ENCODE results near the gene FHIT. TPM values are rescaled to one million over a fixed set of nuclear protein-coding genes. Genes with fewer than 3 reads are reported as not detected.

Gene FHIT
- total RNA-seq, 1 donor from 2014 or later, result 1.3 TPM

GRCh38 chr3:59779260-59779659 lies 1472.0 kb downstream of the FHIT start:
- no peak for DNase-seq (ENCODE audit: low read depth, low spot score)

GRCh38 chr3:59777667-59778077 lies 1473.6 kb downstream of the FHIT start:
- no peak for DNase-seq (ENCODE audit: low read depth, low spot score)

- DNase-seq (ENCODE audit: low read depth, low spot score), result no peak
These were observed 1474.2 kb downstream of the FHIT start for GRCh38 chr3:59777066-59777465.

- DNase-seq (ENCODE audit: low read depth, low spot score), result no peak
These were observed 1475.4 kb downstream of the FHIT start for GRCh38 chr3:59775761-59776325.

- no peak for DNase-seq (ENCODE audit: low read depth, low spot score)
These were observed 1476.1 kb downstream of the FHIT start for GRCh38 chr3:59775106-59775505.

GRCh38 chr3:59774634-59775033 lies 1476.6 kb downstream of the FHIT start:
- no peak for DNase-seq (ENCODE audit: low read depth, low spot score)

DNA sequence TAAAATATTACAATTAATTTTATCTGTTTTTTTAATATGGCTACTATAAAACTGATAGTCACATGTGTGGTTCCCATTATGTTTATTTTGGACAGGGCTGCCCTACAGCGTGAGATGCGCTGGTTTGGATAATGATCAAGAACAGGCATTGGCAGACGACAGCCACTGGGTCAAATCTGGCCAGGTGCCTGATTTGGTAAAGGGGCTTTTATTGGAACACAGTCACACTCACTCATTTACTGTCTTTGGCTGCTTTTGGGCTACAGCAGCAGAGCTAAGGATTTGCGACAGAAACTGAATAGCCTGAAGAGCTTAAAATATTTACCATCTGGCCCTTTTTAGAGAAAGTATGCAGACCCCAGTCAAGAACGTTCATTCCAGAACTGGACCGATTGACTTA lies 1477.3 kb downstream of the FHIT start:
- no peak for DNase-seq (ENCODE audit: low read depth, low spot score)

GRCh38 chr3:59772416-59773408 lies 1478.5 kb downstream of the FHIT start:
- DNase-seq (ENCODE audit: low read depth, low spot score), result no peak

DNA sequence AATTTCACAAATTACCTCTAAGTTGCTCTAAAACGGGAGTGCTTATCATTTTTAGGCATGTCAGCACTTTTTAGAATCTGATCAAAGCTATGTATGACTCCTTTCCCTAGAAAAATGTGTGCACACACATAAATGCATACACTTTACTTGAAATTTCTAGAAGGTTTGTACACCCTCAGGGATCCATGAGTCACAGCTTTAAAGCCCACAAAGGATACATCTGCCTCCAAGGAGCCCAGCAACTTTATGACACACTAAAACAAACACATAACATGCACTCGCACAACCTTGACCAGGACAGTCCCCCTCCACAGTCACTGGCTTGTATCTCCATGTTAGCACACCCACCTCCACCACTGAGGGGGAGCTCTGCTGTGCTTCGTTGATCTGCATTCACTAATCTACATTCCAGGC lies 1479.5 kb downstream of the FHIT start:
- no peak for DNase-seq (ENCODE audit: low read depth, low spot score)

DNA sequence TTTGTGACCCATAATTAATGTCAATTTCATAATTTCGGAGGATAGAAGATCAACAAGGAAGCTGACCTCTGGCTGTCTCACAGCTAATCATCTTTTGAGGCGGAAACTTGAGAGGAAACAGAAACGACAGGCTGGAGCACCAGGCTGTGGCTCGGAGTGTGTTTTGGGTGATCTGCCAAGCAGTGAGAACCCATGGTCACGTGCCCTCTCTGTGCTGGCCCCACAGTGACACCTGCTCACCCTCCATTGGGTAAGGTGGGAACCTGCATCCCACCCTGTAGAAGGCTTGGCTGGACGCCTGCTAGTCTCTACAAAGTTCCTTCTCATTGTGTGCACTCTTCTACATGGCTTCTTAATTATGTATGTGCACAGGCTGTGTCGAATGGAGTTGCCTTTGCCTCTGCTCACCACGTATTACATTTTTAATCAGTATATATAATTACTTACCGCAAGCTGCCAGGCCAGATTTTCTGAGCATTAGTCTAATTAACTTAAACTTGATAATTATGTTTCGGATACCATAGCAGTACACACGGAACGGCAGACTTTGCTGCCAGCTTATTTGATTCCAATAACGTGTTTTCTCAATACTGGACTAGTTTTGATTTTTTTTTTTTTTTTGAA lies 1482.0 kb downstream of the FHIT start:
- no peak for DNase-seq (ENCODE audit: low read depth, low spot score)

DNA sequence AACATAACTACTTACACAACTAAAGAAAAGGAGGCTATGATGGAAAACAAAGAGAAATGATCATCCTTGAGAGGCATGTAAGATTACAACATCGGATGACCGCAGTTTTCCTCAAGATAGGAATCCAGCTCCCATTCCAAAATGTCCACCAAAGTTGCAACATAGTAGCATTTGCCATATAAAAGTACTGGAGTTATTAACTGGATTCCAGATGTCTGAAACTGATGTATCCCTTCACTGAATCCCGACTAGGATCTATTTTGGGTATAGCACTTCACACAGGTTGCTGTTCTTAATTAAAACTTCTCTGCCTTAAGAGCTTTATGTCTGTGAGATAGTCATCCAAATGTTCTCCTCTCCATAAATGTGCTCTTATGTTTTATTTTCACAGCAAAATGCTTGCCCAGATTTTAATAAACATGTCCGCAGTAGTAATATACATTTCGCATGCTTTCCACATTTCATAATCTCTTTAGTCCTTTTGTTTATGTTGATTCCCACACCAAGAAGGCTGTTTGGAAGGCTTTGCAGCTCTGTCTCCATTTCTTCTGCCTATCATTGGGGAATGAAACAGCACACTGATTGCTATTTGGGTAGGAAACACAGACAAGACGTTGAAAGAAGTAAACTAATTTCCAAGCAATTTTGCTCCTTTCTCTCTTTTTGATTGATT lies 1484.9 kb downstream of the FHIT start:
- no peak for DNase-seq (ENCODE audit: low read depth, low spot score)

DNA sequence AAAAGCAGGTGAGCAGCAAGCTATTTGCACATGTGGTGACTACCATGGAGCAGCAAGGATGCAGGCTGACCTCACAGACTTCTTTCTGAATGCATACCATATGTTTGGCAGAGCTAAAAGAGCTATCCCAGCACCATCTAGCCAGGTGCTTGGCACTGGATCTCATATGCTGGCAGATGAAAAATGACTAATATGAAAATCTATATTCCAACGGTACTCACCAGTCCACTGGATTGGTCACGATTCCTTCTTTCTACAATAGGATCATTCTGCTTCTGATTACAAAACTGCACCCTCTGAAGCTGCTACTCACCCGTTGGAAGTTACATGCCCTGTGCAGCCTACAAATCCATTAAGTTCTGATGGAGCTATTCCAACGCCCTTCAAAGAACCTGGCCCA lies 1487.1 kb downstream of the FHIT start:
- no peak for DNase-seq (ENCODE audit: low read depth, low spot score)

DNA sequence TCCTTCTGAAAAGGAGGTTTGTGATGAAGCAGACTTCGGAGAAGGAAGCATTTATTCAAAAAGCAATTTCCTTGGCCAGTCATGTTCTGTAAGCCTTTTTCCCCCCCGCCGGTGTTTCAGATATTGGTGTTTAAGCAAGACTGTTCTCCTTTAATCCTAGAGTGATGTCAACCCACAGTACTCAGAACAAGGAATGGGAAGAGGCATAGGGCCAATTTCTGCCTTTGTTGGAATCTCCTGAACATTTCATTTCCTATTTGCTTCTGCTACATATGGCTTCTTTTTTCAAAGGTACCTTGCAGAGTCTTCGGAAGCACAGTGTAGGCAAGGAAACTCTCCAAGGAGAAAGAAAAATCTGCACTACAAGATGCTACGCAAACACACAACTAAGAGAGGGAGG lies 1488.3 kb downstream of the FHIT start:
- DNase-seq (ENCODE audit: low read depth, low spot score), result no peak

- DNase-seq (ENCODE audit: low read depth, low spot score), result no peak
These were observed 1491.8 kb downstream of the FHIT start for GRCh38 chr3:59759298-59760031.

DNA sequence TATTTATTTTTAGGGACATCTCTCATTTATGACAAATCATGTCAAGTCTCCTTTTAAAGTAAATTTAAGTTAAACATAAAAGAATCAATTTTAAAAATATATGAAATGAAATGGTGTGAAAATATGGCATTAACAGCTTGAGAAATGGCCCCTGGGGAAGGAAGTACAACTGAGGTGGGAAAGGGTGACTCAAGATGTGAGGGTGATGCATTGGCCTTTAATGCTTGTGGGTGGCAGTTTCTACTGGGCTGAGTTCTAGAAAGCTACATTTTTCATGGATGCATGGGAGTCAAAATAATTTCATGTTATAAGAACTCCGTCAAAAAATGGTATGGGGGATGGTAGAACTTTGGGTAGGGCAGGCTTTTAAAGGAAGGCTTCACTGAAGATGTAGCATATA lies 1492.6 kb downstream of the FHIT start:
- DNase-seq (ENCODE audit: low read depth, low spot score), result no peak

DNA sequence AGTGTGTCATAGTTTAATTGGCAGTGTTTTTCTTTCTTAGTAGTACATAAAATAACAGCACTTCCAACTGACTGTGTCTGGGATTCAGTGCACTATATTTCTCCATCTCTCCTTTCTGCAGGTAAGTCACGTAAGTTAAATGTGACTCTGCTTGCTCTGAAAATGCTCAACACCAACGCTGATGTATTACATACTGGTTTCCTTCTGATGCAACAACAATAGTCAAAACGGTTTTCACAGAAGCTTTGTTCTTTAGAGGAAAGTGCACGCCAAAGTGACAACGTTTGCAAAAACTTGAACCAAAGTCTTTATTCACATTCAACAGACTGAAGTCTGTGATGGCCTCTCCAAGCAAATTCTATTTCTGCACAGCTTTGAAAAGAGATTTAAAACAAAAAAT lies 1494.3 kb downstream of the FHIT start:
- no peak for DNase-seq (ENCODE audit: low read depth, low spot score)

GRCh38 chr3:59754456-59755129 lies 1496.7 kb downstream of the FHIT start:
- no peak for DNase-seq (ENCODE audit: low read depth, low spot score)

GRCh38 chr3:59753808-59754450 lies 1497.3 kb downstream of the FHIT start:
- DNase-seq (ENCODE audit: low read depth, low spot score), result no peak

GRCh38 chr3:59752925-59753324 lies 1498.3 kb downstream of the FHIT start:
- DNase-seq (ENCODE audit: low read depth, low spot score), result no peak

- DNase-seq (ENCODE audit: low read depth, low spot score), result no peak
These were observed 1499.6 kb downstream of the FHIT start for GRCh38 chr3:59751606-59752005.
